ENCODE measurements around the gene GABRR3.
A peak's percentile ranks its signal among the peaks of the same experiment; 100 is the strongest.

The GABRR3 gene

GRCh38 chr3:97948351-97949109 is 86.6 kb downstream of the GABRR3 start:
- no peaks in the 10 kb centered on the region for H3K27me3 Mint-ChIP-seq (ENCODE audit: low read depth)
- peaks cover 13% of the 10 kb centered on the region for H3K4me1 Mint-ChIP-seq (ENCODE audit: low read depth)
- peaks cover 68% of the 10 kb centered on the region for H3K36me3 Mint-ChIP-seq (ENCODE audit: low read depth)
- H3K4me3 Mint-ChIP-seq = no peak overlapping the region
- no peaks in the 10 kb centered on the region for H3K9me3 Mint-ChIP-seq
- peak overlapping the region; percentile 9 for H3K27ac Mint-ChIP-seq

GRCh38 chr3:97942801-97943546 is 92.1 kb downstream of the GABRR3 start:
- H3K36me3 Mint-ChIP-seq (ENCODE audit: low read depth) = peaks cover 54% of the 10 kb centered on the region

GRCh38 chr3:97940034-97940433 is 95.1 kb downstream of the GABRR3 start:
- peaks cover 63% of the 10 kb centered on the region for H3K36me3 Mint-ChIP-seq (ENCODE audit: low read depth)
- no peak overlapping the region for H3K4me3 Mint-ChIP-seq
- H3K9me3 Mint-ChIP-seq = no peaks in the 10 kb centered on the region
- H3K4me1 Mint-ChIP-seq (ENCODE audit: low read depth) = peaks cover 8% of the 10 kb centered on the region
- H3K27me3 Mint-ChIP-seq (ENCODE audit: low read depth) = no peaks in the 10 kb centered on the region
- no peak overlapping the region for H3K27ac Mint-ChIP-seq

More at GRCh38 chr3:97942801-97943546, 92.1 kb downstream of the GABRR3 start:
- Mint-ChIP-seq H3K27me3 (ENCODE audit: low read depth) (no peaks in the 10 kb centered on the region), H3K4me3 (no peak overlapping the region), H3K4me1 (ENCODE audit: low read depth) (peaks cover 5% of the 10 kb centered on the region), H3K27ac (no peak overlapping the region), H3K9me3 (no peaks in the 10 kb centered on the region)

GRCh38 chr3:97939401-97939800 is 95.7 kb downstream of the GABRR3 start:
- Mint-ChIP-seq H3K36me3 (ENCODE audit: low read depth) (peaks cover 65% of the 10 kb centered on the region), H3K4me3 (no peak overlapping the region), H3K4me1 (ENCODE audit: low read depth) (peaks cover 8% of the 10 kb centered on the region), H3K27ac (no peak overlapping the region), H3K27me3 (ENCODE audit: low read depth) (no peaks in the 10 kb centered on the region), H3K9me3 (no peaks in the 10 kb centered on the region)

GRCh38 chr3:97938444-97938843 is 96.7 kb downstream of the GABRR3 start:
- Mint-ChIP-seq H3K36me3 (ENCODE audit: low read depth) (peaks cover 57% of the 10 kb centered on the region), H3K27me3 (ENCODE audit: low read depth) (no peaks in the 10 kb centered on the region), H3K27ac (no peak overlapping the region), H3K4me1 (ENCODE audit: low read depth) (peaks cover 7% of the 10 kb centered on the region), H3K4me3 (no peak overlapping the region), H3K9me3 (no peaks in the 10 kb centered on the region)

- Mint-ChIP-seq H3K27ac (peak overlapping the region; percentile 53), H3K36me3 (ENCODE audit: low read depth) (peaks cover 51% of the 10 kb centered on the region), H3K27me3 (ENCODE audit: low read depth) (no peaks in the 10 kb centered on the region), H3K4me1 (ENCODE audit: low read depth) (peaks cover 4% of the 10 kb centered on the region), H3K4me3 (no peak overlapping the region), H3K9me3 (no peaks in the 10 kb centered on the region)
Observed at GRCh38 chr3:97937205-97937604, 97.9 kb downstream of the GABRR3 start.

- Mint-ChIP-seq H3K27ac (peak overlapping the region; percentile 37), H3K4me3 (no peak overlapping the region), H3K9me3 (peaks cover 6% of the 10 kb centered on the region), H3K36me3 (ENCODE audit: low read depth) (peaks cover 56% of the 10 kb centered on the region), H3K4me1 (ENCODE audit: low read depth) (peaks cover 4% of the 10 kb centered on the region), H3K27me3 (ENCODE audit: low read depth) (no peaks in the 10 kb centered on the region)
Observed at GRCh38 chr3:97935842-97936241, 99.3 kb downstream of the GABRR3 start.
